CD4-positive, alpha-beta T cell treated with Interleukin-4 for 1 hour (primary cell): Measurements from ENCODE around the gene MBTPS1.
A peak's percentile ranks its signal among the peaks of the same experiment; 100 is the strongest.

Source experiments
- DNase-seq, 2 donors: peaks; one replicate each; pipeline ENCODE4 v3.0.0-alpha.2; 2020 to 2022

The MBTPS1 gene

DNA sequence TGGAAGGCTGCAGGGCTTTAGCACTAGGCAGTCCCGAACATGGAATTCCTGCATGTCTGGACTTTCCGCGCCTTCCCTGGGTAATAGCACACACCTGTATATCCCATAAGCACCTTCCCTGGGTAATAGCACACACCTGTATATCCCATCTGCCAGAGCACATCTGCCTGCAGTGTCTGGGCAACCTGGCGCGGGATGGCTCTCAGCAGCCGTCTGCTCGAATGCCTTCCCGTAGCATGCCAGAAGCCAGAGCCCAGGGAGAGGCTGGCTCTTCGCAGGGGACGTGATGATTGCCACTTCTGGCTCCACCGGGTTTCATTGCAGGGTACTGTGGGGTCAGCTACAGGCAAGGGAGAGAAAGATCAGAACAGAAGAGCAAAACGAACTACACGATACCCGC, 21.3 kb downstream of the MBTPS1 start:
- no peak for DNase-seq

DNA sequence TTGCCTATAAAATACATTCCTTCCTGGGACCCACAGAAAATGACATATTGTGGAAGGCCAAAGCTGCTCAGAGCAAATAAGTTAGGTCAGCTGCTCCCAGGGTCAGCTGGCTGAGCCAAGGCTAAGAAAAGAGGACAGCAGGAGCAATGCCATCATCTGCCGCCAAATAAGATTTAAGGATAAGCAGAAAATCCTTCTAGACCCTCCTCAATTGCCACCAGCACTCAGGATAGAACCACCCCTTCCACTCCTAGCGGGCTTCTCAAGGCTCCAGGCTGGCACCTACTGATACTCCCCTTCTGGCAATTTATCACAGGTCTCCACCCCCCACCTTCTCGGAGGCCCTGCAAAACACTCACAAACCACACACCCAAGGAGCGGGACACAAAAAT, 22.9 kb downstream of the MBTPS1 start:
- no peak for DNase-seq

DNA sequence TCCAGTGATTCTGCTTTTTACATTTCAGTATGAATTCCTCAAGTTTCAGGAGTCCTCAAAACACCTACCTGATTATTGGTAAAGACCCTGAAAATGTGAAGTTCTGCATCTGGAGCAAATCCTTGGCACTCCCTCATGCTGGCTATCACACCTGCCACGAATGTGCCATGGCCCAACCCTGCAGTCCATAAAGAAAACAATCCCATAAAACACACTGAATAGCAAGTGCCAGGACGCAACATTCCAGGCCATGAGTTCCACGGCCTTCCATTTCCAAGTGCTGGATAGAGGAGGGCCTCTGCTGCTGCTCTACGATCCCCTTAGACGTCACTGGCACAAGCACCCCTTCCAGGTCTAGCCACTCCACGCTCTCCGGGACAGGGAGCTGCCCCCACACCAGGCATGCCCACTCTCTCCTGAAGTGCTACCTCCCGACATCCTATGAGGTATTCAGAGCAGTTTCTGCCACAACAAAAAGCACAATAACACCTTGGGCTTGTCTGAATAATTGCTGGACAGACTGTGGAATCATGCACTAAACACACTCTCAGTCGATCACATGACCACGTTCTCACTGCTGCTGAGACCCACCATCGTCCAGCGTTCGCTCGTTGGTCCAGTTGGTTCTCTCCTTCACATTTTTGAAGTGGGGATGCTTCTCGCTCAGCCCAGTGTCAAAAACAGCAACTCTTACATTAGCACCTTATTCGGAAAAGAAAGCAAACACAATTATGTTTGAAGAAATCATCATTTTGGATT, 23.4 kb downstream of the MBTPS1 start:
- no peak for DNase-seq

DNA sequence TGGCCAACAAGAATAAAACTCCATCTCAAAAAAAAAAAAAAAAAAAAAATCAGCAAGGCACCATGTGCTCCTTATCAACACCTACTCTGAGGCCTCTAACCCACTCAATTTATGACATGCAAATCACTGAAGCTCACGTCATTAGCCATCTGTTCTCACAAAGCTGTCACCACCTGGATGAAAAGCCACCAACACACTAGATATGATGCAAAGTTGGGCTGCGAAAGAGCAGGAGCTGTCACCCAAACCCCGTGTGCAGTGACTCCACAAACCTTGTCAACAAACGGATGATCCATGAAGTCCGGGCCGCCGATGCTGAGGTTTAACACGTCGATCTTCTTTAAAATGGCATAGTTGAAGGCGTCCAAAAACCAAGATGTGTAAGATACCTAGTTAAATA, 25.3 kb downstream of the MBTPS1 start:
- DNase-seq: no peak

DNA sequence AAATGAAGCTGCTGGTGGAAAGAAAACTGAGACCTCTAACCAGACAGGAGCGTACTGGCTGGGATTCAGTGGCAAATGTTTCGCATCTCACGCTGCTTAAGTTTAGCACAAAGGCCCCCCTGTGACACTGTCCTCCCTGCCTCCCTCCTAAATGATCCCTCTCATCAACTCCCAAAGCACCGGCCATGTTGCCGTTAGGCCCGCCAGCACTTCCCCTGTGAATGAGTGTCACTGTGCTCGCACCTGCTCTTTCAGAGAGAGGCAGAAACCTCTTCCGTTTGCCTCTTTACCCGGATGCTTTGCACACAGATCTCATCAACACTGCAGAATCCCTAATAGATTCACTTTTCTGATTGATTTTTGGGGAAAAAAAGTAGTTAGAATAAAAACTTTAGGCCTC, 26.5 kb downstream of the MBTPS1 start:
- no peak for DNase-seq

DNA sequence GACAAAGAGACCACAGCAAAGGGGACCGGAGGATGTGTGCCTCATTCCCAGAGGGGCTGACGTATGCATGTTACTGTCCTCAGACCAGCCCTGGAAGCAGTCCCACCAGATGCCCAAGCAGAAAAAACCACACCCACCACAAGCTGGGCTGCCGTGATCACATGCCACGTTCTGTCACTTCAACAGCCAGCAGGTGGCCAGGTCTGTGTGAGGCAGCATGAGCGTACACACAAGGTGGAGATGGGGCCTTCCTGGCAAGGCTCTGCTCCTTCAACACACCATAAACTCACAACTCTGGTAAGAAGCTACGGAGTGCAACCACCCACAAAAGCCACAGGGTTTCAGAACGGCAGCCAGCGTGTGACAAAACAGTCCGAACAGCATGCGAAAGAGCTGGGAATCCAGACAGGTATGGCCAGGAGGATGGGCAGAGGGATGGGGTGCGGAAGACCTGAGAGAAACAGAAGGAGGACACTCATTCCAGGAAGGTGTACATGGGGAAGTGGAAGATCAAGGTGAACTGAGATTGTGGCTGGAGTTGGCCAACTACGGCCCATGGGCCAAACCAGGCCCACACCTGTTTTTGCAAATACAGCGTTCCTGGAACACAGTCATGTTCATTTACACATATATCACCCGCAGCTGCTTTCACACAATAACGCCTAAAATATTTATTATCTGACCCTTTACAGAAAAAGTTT, 27.9 kb downstream of the MBTPS1 start:
- peak; percentile 31 to 57 for DNase-seq

DNA sequence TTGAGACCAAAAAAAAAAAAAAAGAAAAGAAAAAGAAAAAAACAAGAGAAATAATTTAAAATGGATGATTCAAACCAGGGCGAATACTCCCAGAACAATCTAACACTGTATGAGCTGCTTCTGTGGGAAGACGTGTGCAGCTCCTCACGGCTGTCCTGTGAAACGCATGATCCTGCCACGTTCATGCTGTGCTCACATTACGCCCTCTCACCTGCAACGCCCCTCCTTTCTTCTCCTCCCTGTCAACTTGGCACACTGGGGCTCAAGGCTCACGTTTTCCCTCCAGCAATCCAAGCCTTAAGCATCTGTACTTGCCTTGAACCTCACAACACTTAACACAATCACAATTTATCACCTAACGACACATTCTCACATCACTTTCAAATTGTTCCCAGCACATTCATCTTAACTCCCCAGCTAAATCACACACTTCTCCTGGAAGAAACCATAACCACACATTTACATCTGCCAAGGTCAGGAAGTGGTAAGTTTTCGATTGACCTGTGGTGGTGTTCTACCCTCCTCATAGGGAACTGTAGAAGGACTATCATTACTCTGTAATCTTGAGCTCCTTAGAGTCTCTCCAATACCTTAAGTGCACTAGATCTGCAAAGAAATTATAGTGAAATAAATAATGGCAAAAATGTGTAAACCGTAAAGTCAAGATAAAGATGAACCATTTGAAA, 29.1 kb downstream of the MBTPS1 start:
- no peak for DNase-seq

DNA sequence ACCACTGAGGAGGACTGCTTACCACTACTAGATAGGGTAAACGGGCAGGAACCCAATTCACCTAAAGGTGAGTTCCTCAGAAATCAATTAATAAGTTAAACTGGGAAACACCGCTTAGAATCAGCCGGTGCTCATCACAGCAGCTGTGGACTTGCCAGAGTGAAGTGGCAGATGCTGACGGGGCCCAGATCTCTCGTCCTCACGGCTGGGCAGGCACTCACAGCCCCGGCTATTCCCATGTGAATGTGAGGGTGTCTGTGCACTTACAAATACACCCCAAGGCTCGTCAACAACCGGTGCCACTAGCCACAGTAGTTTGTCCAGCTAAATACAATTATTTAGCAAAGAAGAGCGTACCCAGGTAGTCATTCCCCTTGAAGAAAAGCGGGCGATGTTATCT, 29.7 kb downstream of the MBTPS1 start:
- DNase-seq: no peak

DNA sequence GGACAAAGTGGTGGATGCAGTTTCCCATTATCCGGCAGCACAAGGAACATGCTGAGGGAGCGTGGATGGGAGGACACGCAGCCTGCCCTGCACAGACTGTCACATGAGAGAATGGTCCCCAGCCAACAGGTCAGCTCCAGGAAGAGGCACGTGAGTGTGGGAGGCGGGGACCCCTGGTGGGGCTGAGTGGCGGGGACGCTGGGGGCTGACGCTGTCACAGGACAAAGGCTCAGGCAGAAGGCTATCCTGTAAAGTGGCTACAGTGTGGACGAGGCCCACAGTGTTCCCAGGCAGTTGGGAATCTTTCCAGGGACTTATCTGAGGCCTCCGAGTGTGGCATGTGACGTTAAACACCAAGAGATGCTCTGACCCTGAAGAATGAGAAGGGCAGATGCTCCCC, 30.4 kb downstream of the MBTPS1 start:
- DNase-seq: no peak

DNA sequence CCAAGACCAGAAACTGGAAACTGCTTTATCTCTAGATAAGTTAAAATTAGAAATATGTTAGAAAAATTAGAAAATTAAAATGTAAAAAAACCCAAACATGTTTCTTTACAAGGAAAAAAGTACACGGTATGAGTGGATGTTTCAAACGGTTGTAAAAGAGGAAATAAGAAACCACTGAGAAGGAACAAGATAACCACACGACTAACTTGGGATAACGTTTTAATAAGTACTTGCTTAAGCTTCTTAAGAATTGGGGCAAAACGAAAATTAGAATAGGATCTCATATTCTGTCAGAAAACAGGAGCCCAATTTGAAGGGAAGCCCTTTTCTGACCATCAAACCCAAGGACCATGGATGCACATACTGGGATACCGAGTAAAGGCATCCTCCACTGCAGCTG, 31.0 kb downstream of the MBTPS1 start:
- DNase-seq: no peak

DNA sequence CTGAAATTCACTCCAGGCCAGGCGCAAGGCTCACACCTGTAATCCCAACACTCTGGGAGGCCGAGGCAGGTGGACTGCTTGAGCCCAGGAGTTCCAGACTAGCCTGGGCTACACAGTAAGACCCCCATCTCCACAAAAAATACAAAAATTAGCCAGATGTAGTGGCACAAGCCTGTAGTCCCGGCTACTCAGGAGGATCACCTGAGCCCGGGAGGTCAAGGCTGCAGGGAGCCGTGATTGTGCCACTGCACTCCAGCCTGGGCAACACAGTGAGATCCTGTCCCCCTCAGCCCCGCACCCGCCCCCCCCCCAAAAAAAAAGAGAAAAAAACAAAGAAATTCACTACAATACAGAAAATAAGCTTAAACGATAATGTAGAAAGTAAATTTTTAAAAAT, 31.5 kb downstream of the MBTPS1 start:
- no peak for DNase-seq

DNA sequence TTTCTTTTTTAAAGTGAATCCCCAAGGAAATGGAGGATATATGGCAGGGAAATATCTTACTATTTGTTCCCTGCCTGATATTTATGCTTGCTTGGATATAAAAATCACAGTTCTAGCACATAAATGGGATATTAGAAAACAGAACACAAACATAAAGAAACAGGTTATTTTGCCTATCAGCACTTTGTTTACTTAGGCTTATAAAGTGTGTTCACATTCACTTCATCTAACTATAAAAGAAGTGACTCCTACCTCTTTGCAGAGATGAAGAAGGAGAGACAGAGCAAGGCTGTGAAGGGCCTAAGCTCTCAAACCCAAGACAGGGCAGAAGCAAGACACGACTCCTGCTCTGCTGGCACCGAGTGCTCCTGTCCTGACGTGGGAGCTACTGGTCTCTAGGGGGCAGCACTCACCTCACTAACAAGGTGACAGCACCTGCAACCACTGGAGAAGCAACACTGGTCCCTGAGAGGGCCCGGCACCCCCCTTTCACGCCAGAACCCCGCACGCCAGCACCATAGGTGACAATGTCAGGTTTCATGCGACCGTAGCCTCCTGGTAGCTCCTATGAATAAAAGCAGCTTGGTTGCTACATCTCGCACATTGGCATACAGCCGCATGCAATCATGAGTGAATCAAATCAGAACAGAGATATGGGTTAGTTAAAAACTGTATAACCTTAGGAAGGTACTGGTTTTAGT, 32.0 kb downstream of the MBTPS1 start:
- DNase-seq: peak; percentile 71 to 72

DNA sequence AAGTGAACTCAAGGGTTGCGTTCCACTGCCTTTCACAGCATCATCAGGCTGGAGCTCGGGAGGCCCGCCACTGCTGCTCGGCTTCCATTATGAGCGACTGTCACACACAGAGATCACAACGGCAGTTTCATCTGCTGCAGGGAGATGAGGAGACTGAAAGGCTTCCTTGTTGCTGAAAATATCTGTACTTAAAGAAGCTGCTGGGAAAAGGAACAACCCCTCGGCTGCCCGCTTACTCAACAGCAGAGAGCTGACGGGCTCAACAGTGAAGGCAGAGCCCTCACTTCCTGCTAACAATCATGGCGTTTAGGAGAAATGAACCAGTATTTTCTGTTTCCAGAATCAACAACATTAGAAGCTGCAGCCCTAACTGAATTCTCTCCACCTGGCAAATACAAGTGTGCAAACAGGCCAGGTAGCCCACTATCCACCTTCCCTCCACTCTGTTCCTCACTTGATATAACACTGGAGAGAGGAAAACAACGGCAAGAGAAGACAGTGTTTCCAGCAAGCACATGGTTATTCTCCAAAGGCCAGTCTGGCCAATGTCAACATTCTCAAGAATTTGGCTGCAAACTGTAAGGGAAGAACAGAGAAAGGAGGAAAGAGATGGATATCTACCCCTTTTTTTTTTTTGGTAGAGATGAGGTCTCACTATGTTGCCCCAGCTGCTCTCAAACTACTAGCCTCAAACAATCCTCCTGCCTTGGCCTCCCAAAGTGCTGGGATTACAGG, 33.7 kb downstream of the MBTPS1 start:
- DNase-seq: peak in 1 of 2 donors; percentile 23

DNA sequence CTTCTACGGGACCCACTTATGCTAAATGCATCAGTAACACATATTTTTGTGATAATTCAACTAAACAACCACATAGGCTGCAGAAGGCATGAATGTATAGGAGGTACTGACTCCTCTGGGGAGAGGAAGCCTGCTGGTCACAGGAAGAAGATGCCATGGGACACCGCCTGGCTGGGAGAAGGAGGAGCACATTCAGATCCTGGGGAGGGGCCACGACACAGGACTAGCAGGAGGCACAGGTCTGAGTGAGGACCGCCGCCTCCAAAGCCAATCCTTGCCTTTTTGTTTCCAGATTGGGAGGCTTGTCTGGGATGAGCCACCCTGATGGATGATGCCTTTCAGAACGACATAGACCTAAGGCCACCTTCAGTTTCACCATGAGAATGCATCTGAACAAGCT, 34.6 kb downstream of the MBTPS1 start:
- DNase-seq: no peak

DNA sequence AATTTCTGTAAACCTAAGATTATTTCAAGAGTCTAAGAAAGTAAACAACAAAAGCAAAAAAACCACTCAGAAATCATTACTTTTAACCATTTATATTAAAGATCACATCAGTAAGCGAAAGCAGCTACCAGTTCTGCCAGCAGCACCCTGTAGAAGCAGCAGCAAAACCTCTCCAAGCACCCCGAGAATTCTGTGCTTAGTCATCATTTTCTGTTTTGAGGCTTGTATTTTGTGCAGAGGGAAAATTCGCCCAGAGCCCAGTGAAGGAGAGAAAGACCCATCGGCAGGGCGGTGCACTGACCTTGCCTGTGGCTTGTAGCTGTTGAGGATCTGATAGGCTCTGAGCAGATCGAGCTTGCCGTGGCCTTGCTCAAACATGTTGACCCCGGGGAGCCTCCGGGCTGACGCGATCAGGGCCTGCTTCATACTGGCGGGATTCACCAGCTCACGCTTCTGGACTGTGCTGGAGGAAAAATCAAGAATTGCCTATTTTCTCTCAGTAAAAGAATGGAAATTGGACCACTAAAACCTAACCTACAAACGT, 35.2 kb downstream of the MBTPS1 start:
- no peak for DNase-seq

DNA sequence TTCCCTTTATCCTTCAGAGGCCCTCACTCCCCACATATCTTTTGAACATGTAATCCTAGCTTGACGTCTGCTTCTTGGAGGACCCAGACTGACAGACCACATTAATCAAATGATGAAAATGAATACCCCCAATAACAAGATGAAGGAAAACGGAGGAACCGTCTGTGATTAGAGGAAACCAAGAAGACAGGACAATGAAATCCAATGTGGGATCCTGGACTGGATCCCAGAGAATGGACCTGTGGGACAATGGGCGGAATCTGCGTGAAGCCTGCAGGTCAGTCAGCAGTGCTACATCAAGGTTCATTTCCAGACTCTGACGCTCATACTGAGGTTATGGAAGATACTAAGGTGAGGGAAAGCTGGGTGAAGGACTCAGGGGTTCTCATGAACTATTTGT, 35.9 kb downstream of the MBTPS1 start:
- DNase-seq: no peak

DNA sequence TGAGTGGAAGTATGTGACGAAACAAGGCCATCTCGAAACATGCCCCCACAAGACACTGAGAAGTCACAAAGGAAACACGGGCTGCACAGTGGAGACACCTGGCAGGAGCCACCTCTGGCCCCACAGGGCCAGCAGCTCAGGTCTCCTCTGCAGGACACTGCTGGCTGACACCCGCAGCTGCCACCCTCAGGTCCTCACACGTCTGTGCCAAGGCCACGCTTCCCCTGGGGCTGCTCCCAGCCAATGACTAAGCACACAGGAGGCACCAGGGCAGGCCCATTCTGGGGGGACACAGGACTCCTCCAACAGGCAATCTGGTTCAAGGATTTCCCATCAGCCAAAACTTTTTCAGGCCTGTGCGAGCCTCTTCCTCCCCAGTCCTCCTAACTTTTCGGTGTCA, 36.4 kb downstream of the MBTPS1 start:
- no peak for DNase-seq

DNA sequence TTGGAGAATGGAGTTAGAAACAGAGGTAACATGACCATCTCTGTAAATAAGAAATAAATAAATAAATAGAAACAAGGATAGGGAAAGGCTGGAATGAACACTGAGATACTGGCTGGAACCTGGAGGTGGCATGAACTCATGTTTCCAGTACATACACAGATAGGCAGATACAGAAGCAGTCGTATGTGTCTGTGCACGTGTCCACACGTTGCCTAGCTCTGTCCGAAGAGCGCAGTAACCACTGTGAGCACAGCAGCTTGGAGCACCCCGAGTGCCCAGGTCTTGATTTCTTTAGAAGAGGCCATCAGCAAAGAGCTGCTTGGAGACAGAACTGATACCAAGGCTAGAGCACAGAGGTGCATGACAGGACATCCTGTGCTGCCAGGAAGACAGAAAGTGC, 37.1 kb downstream of the MBTPS1 start:
- no peak for DNase-seq

DNA sequence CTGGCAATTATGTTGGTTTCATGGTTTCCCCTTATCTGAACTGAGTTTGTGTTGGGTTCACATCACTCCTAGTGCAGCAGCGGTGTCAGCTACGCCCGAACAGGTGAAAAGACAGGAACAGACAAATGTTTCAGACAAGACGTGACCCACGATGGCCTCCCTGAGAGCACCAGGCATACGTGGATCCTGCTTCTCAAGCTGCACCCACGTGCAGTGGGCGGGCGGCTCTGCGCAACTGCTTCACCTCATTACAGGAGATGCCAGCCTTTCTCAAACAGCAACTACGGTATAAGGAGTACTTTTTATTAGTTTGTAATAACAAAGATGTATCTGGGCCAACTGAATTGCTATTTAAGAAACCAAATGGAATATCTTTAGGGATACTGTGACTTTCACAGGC, 41.4 kb downstream of the MBTPS1 start:
- DNase-seq: no peak

DNA sequence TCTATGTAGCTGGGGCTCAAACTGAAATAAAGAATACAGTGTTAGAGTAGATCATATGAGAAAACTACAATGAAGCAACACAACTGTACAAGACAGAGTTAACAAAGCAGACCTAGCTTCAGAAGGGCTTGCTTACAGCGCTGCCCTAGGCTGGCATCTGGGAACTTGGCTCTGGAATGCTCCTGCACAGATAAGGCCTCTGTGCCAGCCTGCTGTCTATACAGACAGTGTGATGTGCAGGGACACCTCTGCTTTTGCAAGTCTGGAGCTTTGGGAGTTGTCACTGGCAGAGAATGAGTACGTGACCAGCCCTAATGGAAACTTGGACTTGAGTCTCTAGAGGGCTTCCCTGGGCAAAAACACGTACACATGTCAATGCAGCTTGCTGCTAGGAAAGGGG, 42.0 kb downstream of the MBTPS1 start:
- DNase-seq: no peak

DNA sequence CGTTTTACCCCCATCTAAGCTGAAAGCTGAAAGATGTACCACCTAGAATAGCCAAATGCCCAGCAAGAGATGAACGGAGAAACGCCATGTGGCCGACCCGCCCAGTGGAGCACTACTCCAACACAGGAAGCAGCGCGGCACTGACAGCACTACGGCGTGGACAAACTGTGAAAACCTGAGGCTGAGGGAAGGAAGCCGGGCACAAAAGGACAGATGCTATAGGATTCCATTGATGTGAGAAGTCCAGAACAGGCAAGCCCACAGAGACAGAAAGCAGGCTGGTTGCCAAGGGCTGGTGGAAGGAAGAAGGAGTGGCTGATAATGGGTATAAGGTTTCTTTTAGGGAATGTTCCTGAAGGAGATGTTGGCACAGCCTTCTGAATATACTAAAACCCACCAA, 44.7 kb downstream of the MBTPS1 start:
- DNase-seq: no peak

DNA sequence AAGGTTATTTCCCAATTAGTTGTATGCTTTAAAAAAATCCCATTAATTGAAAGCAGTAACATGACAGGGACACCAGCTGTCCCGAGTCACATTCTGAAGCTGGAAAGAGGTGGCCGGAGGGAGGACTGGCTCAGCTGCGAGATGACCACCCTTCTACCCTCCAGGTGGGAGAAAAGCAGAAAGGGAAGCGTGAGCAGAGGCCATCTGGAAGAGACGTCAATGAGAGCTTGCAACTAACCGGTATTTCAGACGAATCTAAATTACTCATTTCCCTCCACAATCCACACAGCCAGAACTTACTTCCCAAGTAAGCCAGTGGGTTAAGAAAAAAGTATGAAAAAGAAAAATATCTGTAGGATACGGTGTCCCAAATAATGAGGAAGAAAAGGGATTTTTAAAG, 45.6 kb downstream of the MBTPS1 start:
- no peak for DNase-seq

DNA sequence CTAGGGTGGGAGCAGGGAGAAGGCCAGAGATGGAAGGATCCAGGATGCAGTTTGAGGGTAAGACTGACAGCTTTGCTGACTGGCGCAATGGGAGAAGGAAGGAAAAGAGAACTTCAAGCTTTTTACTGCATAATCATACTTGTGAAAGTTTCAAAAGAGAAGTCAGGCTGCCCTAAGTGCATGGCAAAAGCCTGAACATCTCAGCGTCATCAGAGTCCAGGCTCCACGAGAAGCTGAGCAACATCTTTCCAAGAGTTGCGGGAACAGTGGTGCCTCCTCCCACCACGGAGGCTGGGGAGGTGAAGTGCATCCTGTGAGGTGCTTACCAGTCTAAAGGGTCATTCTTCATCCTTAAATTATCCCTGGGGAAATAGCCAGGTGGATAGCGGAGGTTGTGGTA, 47.2 kb downstream of the MBTPS1 start:
- DNase-seq: no peak
